Neural cell (in vitro differentiated cells): ENCODE data around the gene BCL2A1. TPM values are rescaled to one million over a fixed set of nuclear protein-coding genes. Genes with fewer than 3 reads are reported as not detected.
"Not testable (repeated sequence)": the region's sequence is repeated elsewhere in the genome, so short reads cannot be mapped to it uniquely, and the experiment has no call there.

ENCODE experiments used
- H2AFZ ChIP-seq: fragments of 200-600, 300-800 bp; sonication (generic), shearing (Covaris generic); 2 replicates; pipeline ENCODE4 v1.6.0; 2014; ENCODE audit warnings: low read depth, mild to moderate bottlenecking, antibody characterized with exemption, low read length, moderate library complexity
- H3F3A ChIP-seq: fragments of 200-600 bp; shearing (Covaris generic); 2 replicates; pipeline ENCODE4 v1.6.1; 2016; ENCODE audit warnings: mild to moderate bottlenecking, moderate library complexity, mixed read lengths, antibody characterized with exemption, low read length; ENCODE audit not compliant: insufficient read depth, poor library complexity, severe bottlenecking
- H3K27ac ChIP-seq: fragments of 200-600, 300-800 bp; sonication (generic), shearing (Covaris generic); 2 replicates; pipeline ENCODE4 v1.5.1; 2014; ENCODE audit warnings: mild to moderate bottlenecking, low read length, moderate library complexity
- H3K27me3 ChIP-seq: fragments of 300-800, 200-600 bp; sonication (generic), shearing (Covaris generic); 2 replicates; pipeline ENCODE4 v1.6.0; 2014; ENCODE audit warnings: mild to moderate bottlenecking, low read depth, low read length, moderate library complexity; ENCODE audit not compliant: insufficient read depth
- H3K36me3 ChIP-seq: fragments of 300-800, 200-600 bp; sonication (generic), shearing (Covaris generic); 2 replicates; pipeline ENCODE4 v1.5.1; 2014; ENCODE audit warnings: mild to moderate bottlenecking, antibody characterized with exemption, low read length, moderate library complexity; ENCODE audit not compliant: insufficient read depth
- H3K4me2 ChIP-seq: fragments of 300-800, 200-600 bp; sonication (generic), shearing (Covaris generic); 2 replicates; pipeline ENCODE4 v1.6.0; 2014; ENCODE audit warnings: mild to moderate bottlenecking, low read length
- H3K4me3 ChIP-seq: fragments of 300-800, 200-600 bp; sonication (generic), shearing (Covaris generic); 2 replicates; pipeline ENCODE4 v1.5.1; 2014; ENCODE audit warnings: mild to moderate bottlenecking, low read length, moderate library complexity
- H3K79me2 ChIP-seq: fragments of 200-600 bp; shearing (Covaris generic); replicated peaks from 2 replicates; pipeline ENCODE4 v1.6.0; 2014; ENCODE audit warnings: mild to moderate bottlenecking, low read length, moderate library complexity; ENCODE audit not compliant: insufficient read depth
- H3K9ac ChIP-seq: fragments of 300-800, 200-600 bp; sonication (generic), shearing (Covaris generic); 2 replicates; pipeline ENCODE4 v1.6.1; 2016; ENCODE audit warnings: mild to moderate bottlenecking, low read length, mixed read lengths
- H3K9me2 ChIP-seq: fragments of 200-600 bp; shearing (Covaris generic); 2 replicates; pipeline ENCODE4 v1.6.1; 2016; ENCODE audit warnings: mild to moderate bottlenecking, low read length, mixed read lengths; ENCODE audit not compliant: insufficient read depth
- H3K9me3 ChIP-seq: fragments of 200-600, 300-800 bp; sonication (generic), shearing (Covaris generic); 2 replicates; pipeline ENCODE4 v1.6.1; 2016; ENCODE audit warnings: mild to moderate bottlenecking, mixed run types, low read length, moderate library complexity, mixed read lengths
- H4K20me1 ChIP-seq: fragments of 200-600 bp; shearing (Covaris generic); 2 replicates; pipeline ENCODE4 v1.6.1; 2016; ENCODE audit warnings: mild to moderate bottlenecking, mixed run types; ENCODE audit not compliant: insufficient read depth
- CTCF ChIP-seq: fragments of 450-650 bp; IDR thresholded peaks from 2 replicates; pipeline ENCODE4 v1.5.1; 2014; ENCODE audit warnings: antibody characterized with exemption, mild to moderate bottlenecking, moderate library complexity; ENCODE audit not compliant: poor library complexity, severe bottlenecking
- EP300 ChIP-seq: fragments of 450-650 bp; conservative IDR thresholded peaks from 2 replicates; pipeline ENCODE4 v1.6.1; 2014; ENCODE audit warnings: antibody characterized with exemption, mild to moderate bottlenecking, moderate library complexity; ENCODE audit not compliant: poor library complexity, severe bottlenecking
- EZH2 ChIP-seq: fragments of 200-600, 300-800 bp; shearing (Covaris generic), sonication (generic); IDR thresholded peaks from 2 replicates; pipeline ENCODE4 v1.6.1; 2014; ENCODE audit warnings: antibody characterized with exemption, low read length, borderline replicate concordance, mild to moderate bottlenecking; ENCODE audit not compliant: insufficient read depth, poor library complexity, severe bottlenecking
- MXI1 ChIP-seq: fragments of 450-650 bp; conservative IDR thresholded peaks from 2 replicates; pipeline ENCODE4 v1.6.1; 2014; ENCODE audit warnings: antibody characterized with exemption, mild to moderate bottlenecking; ENCODE audit not compliant: poor library complexity, severe bottlenecking
- POLR2AphosphoS5 ChIP-seq: IDR thresholded peaks from 2 replicates; pipeline ENCODE4 v1.6.1; 2012
- RAD21 ChIP-seq: fragments of 450-650 bp; conservative IDR thresholded peaks from 2 replicates; pipeline ENCODE4 v1.6.1; 2014; ENCODE audit warnings: antibody characterized with exemption, mild to moderate bottlenecking, moderate library complexity
- REST ChIP-seq: IDR thresholded peaks from 2 replicates; pipeline ENCODE4 v1.6.1; 2012; ENCODE audit warnings: borderline replicate concordance
- SMC3 ChIP-seq: fragments of 450-650 bp; conservative IDR thresholded peaks from 2 replicates; pipeline ENCODE4 v1.6.1; 2014; ENCODE audit warnings: antibody characterized with exemption, mild to moderate bottlenecking, moderate library complexity; ENCODE audit not compliant: poor library complexity
- TAF1 ChIP-seq: IDR thresholded peaks from 2 replicates; pipeline ENCODE4 v1.6.1; 2012; ENCODE audit warnings: low read depth
- polyA plus RNA-seq: library from polyadenylated mRNA; depleted of rRNA; stranded (reverse); fragments of >200 nt; gene quantifications from 2 replicates; pipeline ENCODE4 v1.2.3, GENCODE V29; 2014

BCL2A1 gene
- polyA plus RNA-seq, 1 donor from 2014 or later: not detected

DNA sequence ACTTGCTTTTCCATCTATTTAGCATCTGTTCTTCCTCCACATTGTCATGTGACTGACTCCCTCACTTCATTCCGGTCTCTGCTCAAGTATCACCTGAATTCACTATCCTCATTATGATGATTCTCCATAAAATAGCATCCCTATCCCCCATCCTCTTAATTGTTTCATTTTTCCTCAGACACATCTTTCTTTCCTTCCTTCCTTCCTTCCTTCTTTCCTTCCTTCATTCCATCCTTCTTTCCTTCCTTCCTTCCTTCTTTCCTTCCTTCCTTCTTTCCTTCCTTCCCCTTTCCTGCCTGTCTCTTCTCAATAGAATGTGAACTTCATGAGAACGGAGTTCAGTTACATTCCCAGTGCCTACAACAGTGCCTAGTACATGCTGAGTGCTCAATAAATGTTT lies 41.6 kb downstream of the BCL2A1 start:
- no peaks in the 10 kb centered on the region for H3K9me2 ChIP-seq
- no peak overlapping the region for H3K9ac ChIP-seq
- H3K36me3 ChIP-seq: no peaks in the 10 kb centered on the region
- H3K4me3 ChIP-seq: no peak overlapping the region
- no peak overlapping the region for H3K4me2 ChIP-seq
- H2AFZ ChIP-seq: no peak overlapping the region
- H3K79me2 ChIP-seq: no peaks in the 10 kb centered on the region
- no peaks in the 10 kb centered on the region for H3K9me3 ChIP-seq
- H3K27me3 ChIP-seq: no peaks in the 10 kb centered on the region
- H3K27ac ChIP-seq: no peak overlapping the region
- TF ChIP-seq REST (no peak), SMC3 (no peak), EZH2 (no peak), POLR2AphosphoS5 (no peak), RAD21 (no peak), CTCF (no peak), TAF1 (no peak), MXI1 (no peak), EP300 (no peak)
- H3F3A ChIP-seq: no peaks in the 10 kb centered on the region
- no peaks in the 10 kb centered on the region for H4K20me1 ChIP-seq

GRCh38 chr15:79926116-79926515 lies 44.9 kb downstream of the BCL2A1 start:
- H3K79me2 ChIP-seq: peaks cover 22% of the 10 kb centered on the region
- H3K9me3 ChIP-seq, H3K36me3 ChIP-seq, H3K9me2 ChIP-seq, H3F3A ChIP-seq, H3K9ac ChIP-seq, H2AFZ ChIP-seq, H3K4me3 ChIP-seq, H3K27me3 ChIP-seq, H4K20me1 ChIP-seq, H3K27ac ChIP-seq, H3K4me2 ChIP-seq: not testable (repeated sequence)

DNA sequence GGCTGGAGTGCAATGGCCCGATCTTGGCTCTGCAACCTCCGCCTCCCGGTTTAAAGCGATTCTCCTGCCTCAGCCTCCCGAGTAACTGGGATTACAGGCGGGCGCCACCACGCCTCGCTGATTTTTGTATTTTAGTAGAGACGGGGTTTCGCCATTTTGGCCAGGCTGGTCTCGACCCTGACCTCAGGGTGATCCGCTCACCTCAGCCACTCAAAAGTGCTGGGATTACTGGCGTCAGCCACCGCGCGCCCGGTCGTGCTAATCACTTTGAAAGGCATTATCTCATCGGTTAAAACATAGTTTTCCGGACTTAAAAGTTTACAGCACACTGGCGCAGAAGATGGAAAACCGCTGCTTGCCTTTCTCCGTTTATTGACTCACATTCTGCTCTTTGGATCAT lies 46.6 kb downstream of the BCL2A1 start:
- Histone ChIP-seq H3K27me3 (no peaks in the 10 kb centered on the region), H3K4me3 (peak overlapping the region; percentile 87), H3K4me2 (peak overlapping the region; percentile 80), H3K9me2 (no peaks in the 10 kb centered on the region), H3K9me3 (no peaks in the 10 kb centered on the region), H2AFZ (peak overlapping the region; percentile 100), H3K27ac (peak overlapping the region; percentile 96), H3F3A (no peaks in the 10 kb centered on the region), H3K79me2 (peaks cover 26% of the 10 kb centered on the region), H3K36me3 (no peaks in the 10 kb centered on the region), H3K9ac (peak overlapping the region; percentile 98), H4K20me1 (no peaks in the 10 kb centered on the region)
- TF ChIP-seq EP300 (no peak), POLR2AphosphoS5 (no peak), REST (no peak), MXI1 (no peak), SMC3 (no peak)
